T follicular helper cell (primary cell): ENCODE data around the gene NENF.
"Not testable (repeated sequence)": the region's sequence is repeated elsewhere in the genome, so short reads cannot be mapped to it uniquely, and the experiment has no call there.

Source experiments
- DNase-seq: peaks from one replicate; pipeline ENCODE4 v3.0.0-alpha.2; 2020; ENCODE audit warnings: low read depth

NENF gene

DNA sequence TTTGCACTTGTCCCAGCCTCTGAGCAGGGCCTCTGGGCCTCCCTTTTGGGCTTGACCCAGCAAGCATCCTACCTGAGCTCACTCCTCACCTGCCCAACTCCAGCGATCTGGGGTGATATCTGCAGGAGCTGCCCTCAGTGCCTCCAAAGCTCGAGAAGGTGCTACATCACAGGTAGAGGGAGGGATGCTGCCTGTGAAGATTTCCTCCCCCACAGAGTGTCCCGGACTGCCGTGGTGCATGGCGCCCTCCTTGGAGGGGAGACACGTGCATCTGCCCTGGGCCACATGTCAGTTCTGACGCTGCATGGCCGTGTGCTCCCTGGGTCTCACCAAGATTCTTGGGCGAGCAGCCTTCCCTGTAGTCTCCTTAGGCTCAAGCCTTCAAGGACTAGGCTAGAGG is 27.7 kb downstream of the NENF start:
- DNase-seq = no peak

GRCh38 chr1:212461916-212462660 is 29.4 kb downstream of the NENF start:
- no peak for DNase-seq

DNA sequence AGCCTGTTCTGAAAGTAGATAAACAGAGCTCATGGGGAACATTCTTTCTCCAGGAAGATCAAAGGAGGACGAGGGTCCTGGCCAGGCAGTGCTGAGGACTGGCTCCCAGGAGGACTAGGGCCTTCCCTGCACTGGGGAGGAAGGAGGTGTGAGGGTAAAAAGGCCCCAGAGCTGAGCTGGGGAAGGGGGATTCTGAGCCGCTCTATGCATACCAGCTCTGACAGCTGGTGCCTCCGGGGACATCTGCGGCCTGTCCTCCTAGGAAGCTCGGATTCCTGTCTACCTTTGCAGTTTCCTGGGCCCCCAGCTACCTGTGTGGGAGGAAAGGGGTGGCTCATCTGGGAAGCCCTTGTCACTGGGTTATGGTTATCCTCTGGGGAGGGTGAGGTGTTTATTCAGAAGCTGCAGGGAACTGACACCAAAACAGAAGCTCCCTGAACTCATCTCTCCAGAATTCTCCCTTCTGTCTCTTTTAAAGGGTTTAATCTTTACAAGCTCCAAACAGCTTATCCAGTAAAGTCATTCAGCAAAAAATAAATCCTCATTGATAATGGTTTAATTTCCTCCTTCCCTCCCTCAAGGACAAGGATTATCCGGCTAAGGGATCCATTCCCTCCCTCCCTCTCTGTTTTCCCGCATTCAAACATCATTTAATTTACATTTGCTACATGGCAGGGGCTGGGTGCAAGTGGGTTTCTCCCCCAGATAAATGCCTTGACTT is 31.0 kb downstream of the NENF start:
- no peak for DNase-seq

GRCh38 chr1:212465311-212465710 is 32.6 kb downstream of the NENF start:
- DNase-seq = no peak

- no peak for DNase-seq
Measured at GRCh38 chr1:212466437-212466836, 33.7 kb downstream of the NENF start.

DNA sequence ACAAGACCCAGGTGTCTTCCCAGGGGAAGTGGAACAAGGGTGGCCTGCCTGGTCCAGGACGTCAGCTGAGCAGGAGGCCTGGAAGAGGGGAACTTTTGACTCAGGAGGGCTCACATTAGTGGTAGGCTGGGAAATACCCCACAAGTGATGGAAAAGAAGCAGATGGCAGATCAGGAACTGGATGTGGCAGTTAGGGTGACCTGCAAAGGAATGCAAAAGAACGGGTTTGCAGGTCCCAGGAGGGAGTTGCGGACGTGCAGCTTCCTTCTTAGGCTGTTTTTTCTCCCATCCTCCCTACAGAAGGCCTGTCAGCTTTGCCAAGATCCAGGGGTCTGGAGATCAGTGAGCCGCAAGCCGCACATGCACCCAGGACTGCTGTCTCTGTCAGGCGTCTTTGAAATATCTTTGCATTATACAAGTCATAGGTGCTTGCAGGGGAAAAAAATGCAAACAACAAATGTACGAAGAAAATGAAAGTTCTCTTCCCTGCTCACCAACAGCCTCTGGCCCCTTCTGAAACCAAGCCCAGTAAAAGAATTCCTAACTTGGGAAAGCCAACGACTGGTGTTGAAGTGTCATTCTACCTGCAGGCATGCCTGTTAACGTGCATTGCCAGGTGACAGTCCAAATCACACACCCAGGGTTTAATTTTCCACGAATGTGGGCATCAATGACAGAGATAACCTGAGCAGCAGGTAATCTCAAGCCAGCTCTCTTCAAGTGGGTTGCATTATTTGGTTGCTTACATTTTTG is 34.4 kb downstream of the NENF start:
- DNase-seq = no peak

- no peak for DNase-seq
Measured at GRCh38 chr1:212467843-212468482, 35.2 kb downstream of the NENF start.

DNA sequence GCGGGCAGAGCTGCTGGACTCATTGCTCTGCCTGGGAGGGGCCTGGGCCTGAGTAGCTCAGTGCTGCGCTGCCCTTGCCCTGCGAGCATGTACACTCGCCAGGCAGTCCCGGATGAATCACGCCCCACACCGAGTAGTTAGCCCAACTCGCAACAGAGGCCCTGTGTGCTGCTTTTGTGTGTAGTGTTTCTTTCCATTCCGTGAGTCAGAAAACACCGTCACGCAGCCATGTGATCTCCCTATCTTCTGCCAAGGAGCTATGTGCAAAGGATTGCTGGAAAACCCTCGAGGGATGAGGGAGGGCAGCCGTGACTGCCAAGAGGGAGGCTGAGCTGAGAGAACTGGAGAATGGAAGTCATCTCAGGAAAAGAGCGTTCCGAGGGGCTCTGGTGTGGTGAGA is 37.3 kb downstream of the NENF start:
- DNase-seq = no peak

GRCh38 chr1:212471286-212471685 is 38.6 kb downstream of the NENF start:
- DNase-seq = no peak

GRCh38 chr1:212471891-212472675 is 39.4 kb downstream of the NENF start:
- DNase-seq = no peak

DNA sequence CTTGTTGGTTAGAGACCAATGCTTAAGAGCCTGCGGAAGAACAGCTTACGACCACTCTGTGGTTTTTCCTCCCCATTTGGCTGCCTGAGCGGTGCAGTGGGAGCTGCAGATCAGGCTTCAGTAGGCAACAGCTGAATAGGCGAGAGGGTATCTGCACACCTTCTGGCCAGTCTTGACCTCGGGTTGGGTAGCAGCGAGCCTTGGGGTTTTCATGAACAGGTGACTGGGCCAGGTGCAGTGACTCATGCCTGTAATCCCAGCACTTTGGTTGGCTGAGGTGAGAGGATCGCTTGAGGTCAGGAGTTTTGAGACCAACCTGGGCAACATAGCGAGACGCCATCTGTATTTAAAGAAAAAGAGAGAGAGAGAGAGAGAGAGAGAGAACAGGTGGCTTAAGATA is 41.0 kb downstream of the NENF start:
- DNase-seq = no peak

DNA sequence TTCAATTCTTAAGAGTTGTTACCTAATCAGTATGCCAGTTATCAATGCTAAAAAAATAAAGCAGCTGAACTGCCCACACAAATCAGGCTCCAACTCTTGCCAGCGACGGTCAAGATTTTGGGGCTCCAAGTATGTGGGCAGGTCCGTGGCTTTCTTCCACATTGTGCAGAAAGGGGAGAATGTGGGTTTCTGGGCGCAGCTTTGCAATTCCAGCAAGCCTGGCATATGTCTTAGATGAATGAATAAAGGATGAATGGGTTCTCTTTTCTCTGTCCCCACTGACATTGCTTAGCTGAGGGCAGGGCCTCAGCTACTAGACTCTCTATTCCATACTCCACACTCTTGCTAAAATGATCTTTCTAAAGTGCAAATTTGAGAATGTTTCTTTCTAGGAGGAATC is 42.4 kb downstream of the NENF start:
- no peak for DNase-seq

DNA sequence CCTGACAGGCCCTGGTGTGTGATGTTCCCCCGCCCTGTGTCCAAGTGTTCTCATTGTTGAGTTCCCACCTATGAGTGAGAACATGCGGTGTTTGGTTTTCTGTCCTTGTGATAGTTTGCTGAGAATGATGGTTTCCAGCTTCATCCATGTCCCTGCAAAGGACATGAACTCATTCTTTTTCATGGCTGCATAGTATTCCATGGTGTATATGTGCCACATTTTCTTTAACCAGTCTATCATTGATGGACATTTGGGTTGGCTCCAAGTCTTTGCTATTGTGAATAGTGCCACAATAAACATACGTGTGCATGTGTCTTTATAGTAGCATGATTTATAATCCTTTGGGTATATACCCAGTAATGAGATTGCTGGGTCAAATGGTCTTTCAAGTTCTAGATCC is 43.1 kb downstream of the NENF start:
- DNase-seq = not testable (repeated sequence)

GRCh38 chr1:212477014-212477679 is 44.4 kb downstream of the NENF start:
- DNase-seq = peak; percentile 55

- DNase-seq = no peak
Measured at GRCh38 chr1:212477680-212478466, 45.2 kb downstream of the NENF start.

DNA sequence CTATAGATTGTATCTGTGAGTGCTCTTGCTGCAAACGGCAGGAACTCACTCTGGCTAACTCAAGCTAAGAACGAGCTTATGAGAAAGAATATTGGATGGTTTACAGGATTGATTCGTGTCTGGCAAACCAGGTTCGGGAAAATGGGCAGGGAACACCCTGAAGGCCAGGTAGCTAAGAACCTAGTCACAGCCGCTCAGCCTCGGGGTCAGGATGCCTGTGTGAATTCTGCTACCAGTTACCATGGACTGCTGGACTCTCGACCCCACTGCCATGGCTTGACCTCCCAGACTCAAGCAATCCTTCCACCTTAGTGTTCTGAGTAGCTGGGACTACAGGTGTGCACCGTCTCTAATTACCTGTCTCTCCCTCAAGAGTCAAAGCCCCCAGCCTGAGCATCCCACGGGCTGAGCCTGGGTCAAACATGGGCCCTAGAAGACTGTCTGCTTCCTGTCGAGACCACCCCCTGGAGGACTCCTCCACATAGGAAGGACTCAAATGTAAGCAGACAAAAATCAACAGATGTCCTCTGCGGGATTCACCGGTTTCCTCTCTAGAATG is 45.8 kb downstream of the NENF start:
- DNase-seq = no peak

GRCh38 chr1:212479188-212479587 is 46.5 kb downstream of the NENF start:
- no peak for DNase-seq

DNA sequence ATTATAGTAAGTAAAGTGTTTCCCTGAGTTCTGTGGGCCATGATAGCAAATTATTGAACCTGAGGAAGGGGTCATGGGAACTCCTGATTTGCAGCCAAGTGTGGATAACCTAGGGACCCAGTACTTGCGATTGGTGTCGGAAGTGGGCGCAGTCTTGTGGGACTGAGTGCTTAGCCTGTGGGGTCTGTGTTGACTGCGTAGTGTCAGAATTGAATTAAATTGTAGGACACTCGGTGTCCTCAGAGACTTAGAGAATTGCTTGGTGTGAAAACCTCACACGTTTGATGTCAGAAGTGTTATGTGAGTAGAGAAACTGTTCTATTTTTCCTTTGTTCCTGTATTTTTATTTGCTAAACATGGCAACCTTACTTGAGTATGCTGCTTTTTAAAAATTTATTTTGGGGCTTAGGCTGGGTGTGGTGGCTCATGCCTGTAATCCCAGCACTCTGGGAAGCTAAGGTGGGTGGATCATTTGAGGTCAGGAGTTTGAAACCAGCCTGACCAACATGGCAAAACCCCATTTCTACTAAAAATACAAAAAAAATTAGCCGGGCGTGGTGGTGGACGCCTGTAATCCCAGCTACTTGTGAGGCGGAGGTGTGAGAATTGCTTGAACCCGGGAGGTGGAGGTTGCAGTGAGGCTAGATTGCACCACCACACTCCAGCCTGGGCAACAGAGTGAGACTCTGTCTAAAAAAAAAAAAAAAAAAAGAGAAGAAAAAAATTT is 48.2 kb downstream of the NENF start:
- DNase-seq = not testable (repeated sequence)

DNA sequence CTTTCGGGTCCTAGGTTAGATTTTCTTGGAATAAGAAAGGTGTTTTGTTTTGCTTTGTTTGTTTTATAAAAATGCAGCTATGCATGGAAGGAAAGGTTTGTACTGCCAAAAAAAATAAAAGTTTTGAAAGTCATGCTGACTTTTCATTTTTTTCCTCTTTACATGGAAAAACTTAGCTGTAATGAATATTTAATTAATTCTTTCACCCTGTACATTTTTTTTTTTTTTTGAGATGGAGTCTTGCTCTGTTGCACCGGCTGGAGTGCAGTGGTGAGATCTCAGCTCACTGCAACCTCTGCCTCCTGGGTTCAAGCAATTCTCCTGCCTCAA is 48.7 kb downstream of the NENF start:
- DNase-seq = no peak
